Prostate gland (tissue), 2 donors: ENCODE measurements around the gene FIP1L1. TPM values are rescaled to one million over a fixed set of nuclear protein-coding genes. Genes with fewer than 3 reads are reported as not detected.
A peak's percentile ranks its signal among the peaks of the same experiment; 100 is the strongest.

Experiments
- DNase-seq: peaks from one replicate; pipeline ENCODE4 v3.0.0-alpha.2; 2019; ENCODE audit warnings: low spot score
- H3K27ac ChIP-seq, 2 donors: fragments of 200-600 bp; sonication (generic); 2 replicates each; pipeline ENCODE4 v1.5.1; 2017 to 2019
- H3K27me3 ChIP-seq: fragments of 200-600 bp; sonication (generic); replicated peaks from 2 replicates; pipeline ENCODE4 v1.5.1; 2019; ENCODE audit not compliant: insufficient read depth
- H3K36me3 ChIP-seq, 2 donors: fragments of 200-600 bp; sonication (generic); 1 replicate in 1 of 2; 2 replicates in 1 of 2; pipeline versions ENCODE4 v1.5.1 to v1.8.1; 2017 to 2019
- H3K4me1 ChIP-seq: fragments of 200-600 bp; sonication (generic); replicated peaks from 2 replicates; pipeline ENCODE4 v1.5.1; 2019
- H3K4me3 ChIP-seq, 2 donors: fragments of 200-600 bp; sonication (generic); 2 replicates each; pipeline ENCODE4 v1.5.1; 2017 to 2019
- H3K9me3 ChIP-seq: fragments of 200-600 bp; sonication (generic); 2 replicates; pipeline ENCODE4 v1.5.1; 2017
- POLR2A ChIP-seq: fragments of 450-650 bp; IDR thresholded peaks from one replicate; pipeline ENCODE4 v1.6.1; 2016; ENCODE audit warnings: antibody characterized with exemption, mild to moderate bottlenecking
- POLR2AphosphoS5 ChIP-seq: sonication (generic); formaldehyde crosslinking; IDR thresholded peaks from one replicate; pipeline ENCODE4 v1.6.1; 2017; ENCODE audit warnings: antibody characterized with exemption
- WGBS: methylation state at CpG from one replicate; pipeline ENCODE4 v1.1.5; 2018; 5-methylcytosine and 5-hydroxymethylcytosine counted together
- intact Hi-C: fragments of 100-400 bp; cut with DNase I; formaldehyde crosslinking; loops from one replicate; pipeline ENCODE4 v1.14.2; 2022
- total RNA-seq, 2 donors: library from RNA; depleted of rRNA; stranded (reverse); fragments of >200 nt; gene quantifications; one replicate each; pipeline ENCODE4 v1.1.0, GENCODE V29; 2016
- TF ChIP-seq, protein P1 (sequence below), 4 experiments: fragments of 200-600 bp in 2 of 4; fragments of 450-650 bp in 2 of 4; sonication (generic) in 2 of 4; IDR thresholded peaks; 1 replicate in 3 of 4; 2 replicates in 1 of 4; pipeline ENCODE4 v1.5.1; 2016 to 2019; ENCODE audit warnings: antibody characterized with exemption in 4 of 4, mild to moderate bottlenecking in 2 of 4, moderate library complexity in 2 of 4

Gene FIP1L1
- total RNA-seq, 2 donors from 2014 or later = 41.0 to 63.5 TPM

DNA sequence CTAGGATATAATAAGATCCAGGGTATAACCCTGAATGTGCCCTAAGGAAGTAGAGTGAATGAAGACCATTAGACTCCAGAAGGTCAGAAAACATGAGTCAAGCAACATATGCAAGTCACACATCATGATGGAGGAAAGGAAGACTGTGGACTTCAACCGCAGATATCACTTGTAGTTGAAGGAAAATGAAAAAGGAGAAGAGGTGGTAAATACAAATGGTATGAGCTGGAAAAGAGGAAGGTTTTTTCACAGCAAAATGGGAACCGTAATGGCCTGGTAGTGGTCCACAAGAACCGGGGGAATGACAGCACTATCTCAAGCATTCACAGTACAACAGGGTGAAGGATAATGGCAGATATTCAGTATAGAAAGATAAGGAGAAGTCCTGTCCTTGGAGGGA, 6.4 kb upstream of the FIP1L1 start:
- Histone ChIP-seq H3K4me3 (no peak overlapping the region), H3K27ac (no peak overlapping the region), H3K9me3 (no peaks in the 10 kb centered on the region), H3K27me3 (no peaks in the 10 kb centered on the region), H3K4me1 (no peaks in the 10 kb centered on the region), H3K36me3 (no peaks in the 10 kb centered on the region)
- no peak for TF ChIP-seq POLR2A
- TF ChIP-seq POLR2AphosphoS5 = no peak
- TF ChIP-seq, protein P1, sequence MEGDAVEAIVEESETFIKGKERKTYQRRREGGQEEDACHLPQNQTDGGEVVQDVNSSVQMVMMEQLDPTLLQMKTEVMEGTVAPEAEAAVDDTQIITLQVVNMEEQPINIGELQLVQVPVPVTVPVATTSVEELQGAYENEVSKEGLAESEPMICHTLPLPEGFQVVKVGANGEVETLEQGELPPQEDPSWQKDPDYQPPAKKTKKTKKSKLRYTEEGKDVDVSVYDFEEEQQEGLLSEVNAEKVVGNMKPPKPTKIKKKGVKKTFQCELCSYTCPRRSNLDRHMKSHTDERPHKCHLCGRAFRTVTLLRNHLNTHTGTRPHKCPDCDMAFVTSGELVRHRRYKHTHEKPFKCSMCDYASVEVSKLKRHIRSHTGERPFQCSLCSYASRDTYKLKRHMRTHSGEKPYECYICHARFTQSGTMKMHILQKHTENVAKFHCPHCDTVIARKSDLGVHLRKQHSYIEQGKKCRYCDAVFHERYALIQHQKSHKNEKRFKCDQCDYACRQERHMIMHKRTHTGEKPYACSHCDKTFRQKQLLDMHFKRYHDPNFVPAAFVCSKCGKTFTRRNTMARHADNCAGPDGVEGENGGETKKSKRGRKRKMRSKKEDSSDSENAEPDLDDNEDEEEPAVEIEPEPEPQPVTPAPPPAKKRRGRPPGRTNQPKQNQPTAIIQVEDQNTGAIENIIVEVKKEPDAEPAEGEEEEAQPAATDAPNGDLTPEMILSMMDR (IDR thresholded peaks at IDR 0.05) = no peak
- intact Hi-C loops = loop anchor here (10.0 kb wide), 1 partner anchor 1654 kb away; no protein-coding TSS in a partner anchor
- no peak for DNase-seq
- 89% methylated on average over 3 of the region's 3 CpGs for WGBS

DNA sequence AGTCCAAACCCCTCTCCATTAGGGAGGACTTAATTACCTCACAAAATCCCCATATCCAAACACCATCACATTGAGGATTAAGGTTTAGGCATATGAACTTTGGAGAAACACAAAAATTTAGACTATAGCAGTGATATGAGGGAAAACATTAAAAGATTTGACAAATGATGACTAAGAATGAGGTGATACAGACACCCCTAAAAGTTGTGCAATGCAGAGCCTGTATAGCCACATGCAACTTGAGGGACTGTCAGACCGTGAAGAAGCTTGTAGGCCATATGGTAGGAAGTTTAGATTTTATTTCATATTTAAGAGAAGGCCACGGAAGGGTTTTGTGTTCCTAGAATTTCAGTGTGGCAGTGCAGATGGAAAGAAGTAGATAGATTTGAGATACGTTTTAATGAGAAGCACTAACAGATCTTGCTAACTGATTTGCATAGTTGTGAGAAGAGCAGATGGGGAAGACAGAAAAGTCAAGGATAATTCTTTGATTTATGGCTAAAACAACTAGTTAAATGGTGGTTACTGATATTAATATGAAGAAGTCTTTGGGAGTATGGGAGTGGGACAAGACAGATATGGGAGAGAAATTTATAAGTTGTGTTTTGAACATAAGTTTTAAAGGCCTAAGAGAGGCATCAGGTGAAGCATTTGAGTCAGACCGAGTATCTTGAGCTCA, 5.5 kb upstream of the FIP1L1 start:
- 68% methylated on average over 4 of the region's 4 CpGs for WGBS
- no peak for DNase-seq
- Histone ChIP-seq H3K9me3 (no peaks in the 10 kb centered on the region), H3K4me3 (no peak overlapping the region), H3K36me3 (no peaks in the 10 kb centered on the region), H3K4me1 (no peaks in the 10 kb centered on the region), H3K27me3 (no peaks in the 10 kb centered on the region), H3K27ac (no peak overlapping the region)
- TF ChIP-seq POLR2AphosphoS5 (no peak), POLR2A (no peak)
- TF ChIP-seq, protein P1 (IDR thresholded peaks at IDR 0.05) = no peak
- intact Hi-C loops = loop anchor here (10.0 kb wide), 1 partner anchor 1653 kb away; no protein-coding TSS in a partner anchor

DNA sequence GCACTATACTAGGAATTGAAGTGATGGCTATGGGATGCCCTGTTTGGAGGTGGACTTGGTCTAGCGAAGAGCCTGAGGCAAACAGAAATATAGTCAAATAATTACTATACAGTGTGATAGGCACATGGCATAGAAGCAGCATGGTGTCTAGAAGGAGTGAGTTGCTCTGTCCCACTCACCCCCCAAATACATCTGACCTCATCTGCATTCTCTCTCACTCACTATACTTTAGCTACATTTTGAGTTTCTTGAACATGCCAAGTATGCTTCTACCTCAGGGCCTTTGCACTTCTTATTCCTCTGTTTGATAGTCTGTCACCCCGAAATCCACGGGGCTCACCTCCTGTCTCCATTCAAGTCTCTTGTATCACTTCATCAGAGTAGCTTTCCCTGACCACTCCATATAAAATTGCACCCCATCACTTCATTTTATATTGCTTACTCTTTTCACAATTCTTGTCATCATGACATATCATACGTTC, 2.6 kb upstream of the FIP1L1 start:
- TF ChIP-seq, protein P1 (IDR thresholded peaks at IDR 0.05) = no peak
- no peak for TF ChIP-seq POLR2AphosphoS5
- TF ChIP-seq POLR2A = no peak
- intact Hi-C loops = loop anchor here (10.0 kb wide), 1 partner anchor 1650 kb away; no protein-coding TSS in a partner anchor

DNA sequence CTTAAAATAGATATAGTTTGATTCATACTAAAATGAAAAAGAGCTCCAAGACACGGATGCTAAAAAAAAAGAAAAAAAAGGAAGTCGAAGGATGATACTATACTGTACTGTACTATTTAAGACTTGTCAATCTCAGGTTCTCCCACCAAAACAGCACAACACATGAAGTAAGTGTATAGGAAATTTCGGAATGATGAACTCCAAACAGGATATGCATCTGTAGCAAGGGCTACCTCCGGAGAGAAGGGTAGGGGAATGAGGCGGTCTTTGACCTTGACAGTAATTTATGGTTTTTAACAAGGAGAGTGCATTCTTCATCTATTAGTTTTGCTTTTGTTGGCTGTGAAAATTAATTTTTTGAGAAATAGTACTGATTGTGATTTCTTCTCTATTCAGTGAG, 541 bp upstream of the FIP1L1 start:
- no peaks in the 10 kb centered on the region for H3K36me3 ChIP-seq
- intact Hi-C loops = loop anchor here (10.0 kb wide), 1 partner anchor 1648 kb away; no protein-coding TSS in a partner anchor
- H3K4me1 ChIP-seq = peaks cover 3% of the 10 kb centered on the region
- WGBS = 48% methylated on average over 5 of the region's 5 CpGs
- no peaks in the 10 kb centered on the region for H3K9me3 ChIP-seq
- TF ChIP-seq POLR2AphosphoS5 = no peak
- no peak for TF ChIP-seq POLR2A
- TF ChIP-seq, protein P1 (IDR thresholded peaks at IDR 0.05) = no peak
- H3K27ac ChIP-seq = peak overlapping the region; percentile 83 to 87
- no peak for DNase-seq
- H3K27me3 ChIP-seq = no peaks in the 10 kb centered on the region
- H3K4me3 ChIP-seq = peak overlapping the region; percentile 87 to 93

More for the DNA sequence above, 2.6 kb upstream of the FIP1L1 start:
- H3K36me3 ChIP-seq = no peaks in the 10 kb centered on the region
- H3K9me3 ChIP-seq = no peaks in the 10 kb centered on the region
- H3K27me3 ChIP-seq = no peaks in the 10 kb centered on the region
- H3K4me1 ChIP-seq = peaks cover 3% of the 10 kb centered on the region
- 72% methylated on average over 4 of the region's 4 CpGs for WGBS
- no peak overlapping the region for H3K27ac ChIP-seq
- H3K4me3 ChIP-seq = no peak overlapping the region
- DNase-seq = no peak

DNA sequence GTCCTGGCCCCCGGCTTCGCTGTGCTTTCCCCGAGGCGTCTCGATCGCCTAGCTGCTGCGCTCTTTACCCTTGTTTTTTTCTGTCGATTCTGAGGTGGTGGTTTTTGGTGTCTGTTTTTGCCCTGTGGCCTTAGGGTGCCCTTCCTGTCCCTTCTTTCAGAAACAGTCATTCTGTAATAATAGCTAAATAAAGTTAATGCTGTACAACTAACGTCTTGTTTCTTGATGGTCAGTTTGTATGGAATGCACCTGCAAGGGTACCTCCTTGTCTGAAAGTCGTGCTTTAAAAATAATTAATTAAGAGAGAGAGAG, 686 bp downstream of the FIP1L1 start:
- peaks cover 3% of the 10 kb centered on the region for H3K4me1 ChIP-seq
- intact Hi-C loops = loop anchor here (10.0 kb wide), 1 partner anchor 1647 kb away; no protein-coding TSS in a partner anchor
- WGBS = under 1% methylated on average over 10 of the region's 10 CpGs
- TF ChIP-seq POLR2A (no peak), POLR2AphosphoS5 (no peak)
- TF ChIP-seq, protein P1 (IDR thresholded peaks at IDR 0.05) = no peak
- peak overlapping the region; percentile 87 to 93 for H3K4me3 ChIP-seq
- no peak for DNase-seq
- H3K27ac ChIP-seq = peak overlapping the region; percentile 83 to 87
- no peaks in the 10 kb centered on the region for H3K27me3 ChIP-seq
- no peaks in the 10 kb centered on the region for H3K36me3 ChIP-seq
- no peaks in the 10 kb centered on the region for H3K9me3 ChIP-seq
